Epidermal melanocyte (primary cell): ENCODE measurements around the gene OR4A47.
"Not testable (repeated sequence)": the region's sequence is repeated elsewhere in the genome, so short reads cannot be mapped to it uniquely, and the experiment has no call there.

Experiments
- DNase-seq: peaks from one replicate; pipeline ENCODE4 v3.0.0; 2011; ENCODE audit warnings: low spot score; ENCODE audit not compliant: insufficient read length

The OR4A47 gene

DNA sequence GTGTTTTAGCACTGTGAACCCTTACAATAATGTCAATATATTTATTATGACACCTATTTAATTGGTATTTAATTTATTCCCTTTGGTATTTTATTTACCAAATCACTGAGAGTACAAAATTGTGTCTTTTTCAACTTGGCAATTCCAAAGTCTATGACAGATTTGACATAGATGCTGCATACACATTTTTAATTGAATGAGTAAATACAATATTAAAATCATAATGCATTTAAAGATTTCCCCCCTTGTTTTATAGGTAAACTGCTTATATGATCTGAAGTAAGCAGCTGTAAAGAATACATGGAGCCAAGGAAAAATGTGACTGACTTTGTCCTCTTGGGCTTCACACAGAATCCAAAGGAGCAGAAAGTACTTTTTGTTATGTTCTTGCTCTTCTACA lies at the start of gene OR4A47:
OR4A47 (plus strand) TSS at position 301 of the 400 bp plus-strand sequence; CDS start at position 301, 0 bp downstream.
- not testable (repeated sequence) for DNase-seq

GRCh38 chr11:48455909-48456308 lies 32.7 kb upstream of the OR4A47 start:
- not testable (repeated sequence) for DNase-seq

- DNase-seq, result not testable (repeated sequence)
Measured at GRCh38 chr11:48473966-48474365, 14.6 kb upstream of the OR4A47 start.

- DNase-seq, result not testable (repeated sequence)
Measured at GRCh38 chr11:48474703-48475102, 13.9 kb upstream of the OR4A47 start.

GRCh38 chr11:48506169-48506568 lies 17.6 kb downstream of the OR4A47 start:
- DNase-seq, result not testable (repeated sequence)

DNA sequence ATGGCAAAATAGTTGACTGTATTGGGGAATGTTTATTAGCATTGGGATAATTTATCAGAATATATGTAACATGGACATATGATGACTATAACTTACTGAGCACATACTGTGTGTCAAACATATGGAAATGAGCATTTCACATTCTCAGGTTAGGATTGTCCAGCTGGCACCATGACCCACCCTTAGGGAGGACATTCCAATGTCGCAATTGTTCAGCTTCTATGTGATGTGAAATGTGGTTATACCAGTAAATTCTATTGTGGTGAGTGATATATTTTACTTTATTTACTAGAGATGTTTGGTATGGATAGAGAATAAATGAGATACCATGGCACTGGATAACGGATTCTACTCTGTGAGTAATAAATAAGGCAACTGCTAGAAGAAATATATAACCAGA lies 50.4 kb downstream of the OR4A47 start:
- DNase-seq, result no peak
